NCI-H345 treated with DMSO at 0.1 percent for 48 hours (cell line): ENCODE data around the gene AGPAT1.

Experiments used
- DNase-seq: peaks from one replicate; lab custom pipeline; 2025; ENCODE audit not compliant: unreplicated experiment; lab: John Stamatoyannopoulos, UW

Gene AGPAT1

DNA sequence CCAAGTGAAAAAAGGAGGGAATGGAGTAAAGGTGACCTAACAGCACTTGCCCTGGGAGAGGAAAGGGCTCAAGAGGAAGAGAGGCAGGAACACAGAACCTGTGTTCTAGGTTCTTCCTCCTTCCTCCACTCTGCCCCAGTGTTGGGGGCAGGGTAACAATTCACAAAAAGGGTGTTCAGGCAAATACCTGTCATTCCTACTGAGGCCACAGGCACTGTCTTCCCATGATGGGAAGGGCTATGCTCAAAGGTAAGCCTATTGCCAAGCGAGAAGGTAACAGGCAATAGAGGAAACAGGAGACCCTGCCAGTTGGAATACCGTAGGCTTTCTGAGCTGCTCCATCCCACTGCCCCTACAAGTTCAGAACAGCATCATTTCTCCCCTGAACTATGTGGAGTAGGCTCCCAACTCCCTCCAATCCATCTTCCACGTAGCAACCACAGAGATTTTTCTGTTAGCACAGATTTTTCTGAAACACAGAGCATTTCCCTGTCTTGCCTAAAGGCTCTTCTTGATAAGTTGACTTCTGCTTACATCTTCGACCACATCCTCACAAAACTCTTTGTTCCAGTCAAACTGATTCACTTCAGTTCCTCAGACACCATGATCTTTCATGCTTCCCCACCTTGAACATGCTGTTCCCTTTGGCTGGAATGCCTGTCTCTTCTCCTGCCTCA is 2.7 kb downstream of the AGPAT1 start:
- no peak for DNase-seq

DNA sequence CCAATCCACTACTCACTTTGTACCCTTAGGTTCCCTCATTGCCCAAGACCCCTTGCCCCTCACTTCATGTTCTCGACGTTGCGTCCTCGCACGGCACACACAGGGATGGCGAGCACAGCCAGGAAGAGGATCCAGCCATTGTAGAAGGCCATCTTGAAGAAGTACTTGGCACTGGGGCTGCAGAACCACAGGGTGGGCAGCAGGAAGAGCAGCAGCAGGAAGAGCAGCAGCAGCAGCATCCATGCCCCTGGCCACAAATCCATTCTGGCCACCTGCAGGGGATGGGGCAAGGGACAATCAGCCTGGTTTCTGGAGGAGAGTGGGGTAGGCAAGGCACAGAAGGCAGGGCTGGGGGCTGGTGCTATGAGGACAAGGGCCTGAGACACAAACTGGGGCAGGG is 4.7 kb downstream of the AGPAT1 start:
- no peak for DNase-seq

DNA sequence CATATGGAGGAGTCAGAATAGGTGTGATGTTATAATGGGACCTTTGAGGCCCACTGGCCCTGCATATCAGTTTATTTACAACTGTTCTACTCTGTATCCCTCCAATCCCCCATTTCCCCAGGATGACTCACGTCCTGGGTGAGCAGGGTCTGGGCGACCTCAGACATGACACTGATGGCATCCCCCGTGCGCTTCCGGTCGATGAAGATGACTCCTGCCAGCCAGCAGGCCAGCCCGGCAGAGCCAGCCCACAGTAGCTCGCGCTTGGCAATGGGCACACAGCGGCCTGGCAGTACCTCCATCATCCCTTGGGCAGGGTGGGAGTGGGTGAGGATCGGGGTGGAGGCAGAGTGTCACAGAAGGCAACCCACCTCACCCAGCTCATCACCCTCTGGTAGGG is 5.6 kb downstream of the AGPAT1 start:
- DNase-seq = no peak

- DNase-seq = no peak
Measured at GRCh38 chr6:32168807-32169591, 6.9 kb downstream of the AGPAT1 start.

DNA sequence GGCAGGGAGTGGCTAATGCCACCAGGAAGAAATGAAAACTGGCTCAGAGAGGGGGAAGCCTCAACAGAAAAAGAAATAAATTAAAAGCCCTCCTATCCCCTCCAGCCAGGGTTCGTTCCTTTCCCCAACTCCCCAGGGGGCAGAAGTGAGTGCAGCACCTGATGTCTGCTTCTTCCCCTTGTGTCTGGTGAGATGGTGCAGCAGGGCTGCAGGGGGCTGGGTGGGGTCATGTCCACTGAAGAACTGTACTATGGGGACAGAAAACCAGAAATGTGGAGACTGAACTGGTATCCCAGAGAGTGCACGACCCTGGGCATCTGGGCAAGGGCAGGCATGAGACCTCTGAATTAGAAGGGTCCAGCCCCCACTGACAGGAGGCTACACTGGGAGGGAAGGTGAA is 7.5 kb downstream of the AGPAT1 start:
- DNase-seq = no peak

- no peak for DNase-seq
Measured at GRCh38 chr6:32167761-32168262, 8.1 kb downstream of the AGPAT1 start.

GRCh38 chr6:32167154-32167760 is 8.6 kb downstream of the AGPAT1 start:
- no peak for DNase-seq

- DNase-seq = no peak
Measured at GRCh38 chr6:32166411-32167061, 9.3 kb downstream of the AGPAT1 start.

GRCh38 chr6:32164295-32164694 is 11.6 kb downstream of the AGPAT1 start, which contains the start of gene EGFL8:
Gene EGFL8, plus strand, starts transcription at chr6:32164595. Its CDS starts 1,571 bp downstream, at chr6:32166166.
- DNase-seq = no peak

DNA sequence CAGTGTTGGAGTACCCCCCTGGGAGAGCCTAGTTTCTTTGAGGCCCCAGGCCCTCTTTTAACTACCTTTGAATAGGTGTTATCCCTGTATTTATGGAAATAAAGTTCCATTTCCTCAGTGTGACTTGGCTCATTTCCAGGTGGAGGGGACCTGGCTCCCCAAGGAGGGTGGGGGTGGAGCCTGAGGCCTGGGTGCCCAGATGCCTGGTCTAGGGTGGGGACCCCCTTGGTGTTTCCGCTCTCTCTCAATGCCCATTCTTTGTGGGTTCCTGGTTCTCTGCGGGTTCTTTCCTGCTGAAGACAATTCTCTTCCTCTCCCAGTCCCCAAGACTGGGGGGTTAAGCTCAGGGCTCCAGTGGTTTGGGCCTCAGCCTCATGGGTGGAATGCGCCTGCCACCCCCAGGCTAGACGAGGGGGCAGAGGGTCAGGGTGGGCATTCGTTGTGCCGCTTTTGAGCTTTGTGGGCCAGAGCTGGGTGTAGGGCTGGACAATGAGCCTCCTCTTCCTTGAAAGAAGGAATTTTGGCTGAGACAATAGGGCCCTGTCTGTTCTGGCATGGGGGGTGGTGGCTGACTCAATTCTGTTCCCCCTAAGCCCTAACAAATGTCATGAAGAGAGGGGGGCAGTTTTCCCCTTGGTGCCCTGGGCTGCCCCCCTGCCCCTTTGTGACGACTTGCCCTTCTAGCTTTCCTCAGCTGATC is 12.2 kb downstream of the AGPAT1 start:
- no peak for DNase-seq

GRCh38 chr6:32158052-32158451 is 17.8 kb downstream of the AGPAT1 start:
- no peak for DNase-seq

GRCh38 chr6:32156891-32157290 is 19.0 kb downstream of the AGPAT1 start:
- DNase-seq = no peak

DNA sequence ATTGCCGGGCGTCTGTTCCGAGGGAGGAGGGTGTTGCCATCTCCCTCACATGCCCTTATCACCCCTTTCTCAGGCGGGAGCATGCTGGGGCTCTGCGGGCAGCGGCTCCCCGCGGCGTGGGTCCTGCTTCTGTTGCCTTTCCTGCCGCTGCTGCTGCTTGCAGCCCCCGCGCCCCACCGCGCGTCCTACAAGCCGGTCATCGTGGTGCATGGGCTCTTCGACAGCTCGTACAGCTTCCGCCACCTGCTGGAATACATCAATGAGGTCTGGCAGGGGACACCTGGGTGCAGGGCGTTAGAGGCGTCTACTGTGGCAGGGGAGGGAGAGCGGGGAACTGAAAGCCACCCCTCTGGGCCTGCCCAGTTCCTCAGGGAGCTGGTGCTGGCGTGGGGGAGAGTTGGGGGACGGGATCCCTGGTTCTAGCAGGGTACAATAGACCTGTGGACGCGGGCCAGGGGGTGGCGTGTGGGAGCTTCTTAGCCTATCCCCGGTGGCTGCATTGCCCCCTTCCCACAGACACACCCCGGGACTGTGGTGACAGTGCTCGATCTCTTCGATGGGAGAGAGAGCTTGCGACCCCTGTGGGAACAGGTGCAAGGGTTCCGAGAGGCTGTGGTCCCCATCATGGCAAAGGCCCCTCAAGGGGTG is 21.2 kb downstream of the AGPAT1 start:
- peak; percentile 44 for DNase-seq

GRCh38 chr6:32153564-32154513 is 22.0 kb downstream of the AGPAT1 start, which contains the start of gene PPT2:
Gene PPT2, plus strand, starts transcription at chr6:32154141. Its CDS starts 454 bp downstream, at chr6:32154595.
- peak; percentile 63 for DNase-seq

- no peak for DNase-seq
Measured at GRCh38 chr6:32152769-32153563, 22.9 kb downstream of the AGPAT1 start.

- no peak for DNase-seq
Measured at GRCh38 chr6:32151863-32152768, 23.8 kb downstream of the AGPAT1 start, which contains the start of gene PRRT1. Gene PRRT1, minus strand, starts transcription at chr6:32151939. Its CDS starts 112 bp downstream, at chr6:32151827.
